Adrenal gland (tissue), 5 donors: ENCODE measurements around the gene FAXDC2.

Source experiments
- POLR2A ChIP-seq, 2 donors: fragments of 450-650 bp; IDR thresholded peaks; one replicate each; pipeline ENCODE4 v1.6.1; 2017; ENCODE audit warnings: antibody characterized with exemption in 2 of 2, mild to moderate bottlenecking in 2 of 2, moderate library complexity in 1 of 2
- TF ChIP-seq, protein P1 (sequence below), 6 experiments: fragments of 450-650 bp in 4 of 6; fragments of 200-600 bp in 2 of 6; sonication (generic) in 1 of 6; IDR thresholded peaks; 1 replicate in 5 of 6; 2 replicates in 1 of 6; pipeline versions ENCODE4 v1.5.1 to v1.8.0; 2016 to 2021; ENCODE audit warnings: antibody characterized with exemption in 6 of 6, mild to moderate bottlenecking in 2 of 6, moderate library complexity in 1 of 6
- donor health status: DM: no; HTN: no; CAD: no.

DNA sequence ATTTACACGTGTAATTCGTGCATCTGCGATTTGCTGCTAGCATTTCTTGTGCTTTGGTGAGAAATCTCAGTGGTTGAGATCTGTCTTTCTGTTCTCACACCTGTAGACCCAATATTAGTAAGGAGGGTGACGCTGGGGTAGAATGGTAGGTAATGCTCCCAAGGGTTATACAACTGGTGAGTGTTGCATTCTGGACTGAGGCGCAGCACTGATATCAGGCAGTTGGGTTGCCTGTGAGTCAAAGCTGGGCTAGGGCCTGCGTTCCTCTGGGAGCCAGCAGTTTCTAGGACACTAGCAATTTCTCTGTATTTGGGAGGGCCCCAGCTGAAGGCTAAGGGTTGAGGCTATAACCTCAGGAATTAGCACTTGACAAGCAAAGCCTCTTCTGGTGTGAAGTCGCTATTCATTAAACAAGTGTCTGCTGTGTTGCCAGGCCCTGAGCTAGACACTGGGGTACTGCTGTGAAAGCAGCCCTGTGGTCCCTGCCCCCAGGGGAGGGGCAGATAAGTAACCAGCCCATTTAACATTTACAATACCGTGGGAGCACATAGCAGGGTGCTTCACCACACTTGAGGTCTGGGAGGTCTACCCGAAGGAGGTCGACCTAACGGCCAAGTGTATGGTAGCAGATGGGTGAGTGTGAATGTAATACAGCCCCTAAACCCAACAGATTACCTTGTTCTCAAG lies 66.5 kb downstream of the FAXDC2 start:
- TF ChIP-seq, protein P1, sequence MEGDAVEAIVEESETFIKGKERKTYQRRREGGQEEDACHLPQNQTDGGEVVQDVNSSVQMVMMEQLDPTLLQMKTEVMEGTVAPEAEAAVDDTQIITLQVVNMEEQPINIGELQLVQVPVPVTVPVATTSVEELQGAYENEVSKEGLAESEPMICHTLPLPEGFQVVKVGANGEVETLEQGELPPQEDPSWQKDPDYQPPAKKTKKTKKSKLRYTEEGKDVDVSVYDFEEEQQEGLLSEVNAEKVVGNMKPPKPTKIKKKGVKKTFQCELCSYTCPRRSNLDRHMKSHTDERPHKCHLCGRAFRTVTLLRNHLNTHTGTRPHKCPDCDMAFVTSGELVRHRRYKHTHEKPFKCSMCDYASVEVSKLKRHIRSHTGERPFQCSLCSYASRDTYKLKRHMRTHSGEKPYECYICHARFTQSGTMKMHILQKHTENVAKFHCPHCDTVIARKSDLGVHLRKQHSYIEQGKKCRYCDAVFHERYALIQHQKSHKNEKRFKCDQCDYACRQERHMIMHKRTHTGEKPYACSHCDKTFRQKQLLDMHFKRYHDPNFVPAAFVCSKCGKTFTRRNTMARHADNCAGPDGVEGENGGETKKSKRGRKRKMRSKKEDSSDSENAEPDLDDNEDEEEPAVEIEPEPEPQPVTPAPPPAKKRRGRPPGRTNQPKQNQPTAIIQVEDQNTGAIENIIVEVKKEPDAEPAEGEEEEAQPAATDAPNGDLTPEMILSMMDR (IDR thresholded peaks at IDR 0.05) = no peak
- peak in 1 of 2 donors; percentile 67 for TF ChIP-seq POLR2A (IDR thresholded peaks at IDR 0.05)
